OCI-LY1 (cell line): ENCODE measurements around the gene STAT5A.

Experiments
- H2AFZ ChIP-seq: fragments of 200-600 bp; sonication (generic), shearing (Covaris generic); 2 replicates; pipeline ENCODE4 v1.6.0; 2014; ENCODE audit warnings: antibody characterized with exemption, mild to moderate bottlenecking, low read length
- H3F3A ChIP-seq: fragments of 200-600 bp; sonication (generic), shearing (Covaris generic); 2 replicates; pipeline ENCODE4 v1.6.0; 2014; ENCODE audit warnings: mild to moderate bottlenecking, antibody characterized with exemption, low read length, moderate library complexity; ENCODE audit not compliant: insufficient read depth
- H3K27ac ChIP-seq: fragments of 200-600 bp; sonication (generic); 2 replicates; pipeline ENCODE4 v1.5.1; 2014; ENCODE audit warnings: low read length, mixed run types, mild to moderate bottlenecking, low read depth; ENCODE audit not compliant: poor library complexity, severe bottlenecking
- H3K27me3 ChIP-seq: fragments of 200-600 bp; sonication (generic); 2 replicates; pipeline ENCODE4 v1.6.0; 2014; ENCODE audit warnings: antibody characterized with exemption, mild to moderate bottlenecking, low read length, moderate library complexity; ENCODE audit not compliant: insufficient read depth
- H3K36me3 ChIP-seq: fragments of 200-600 bp; sonication (generic); 2 replicates; pipeline ENCODE4 v1.6.1; 2014; ENCODE audit warnings: mild to moderate bottlenecking, antibody characterized with exemption, low read length, moderate library complexity, mixed read lengths; ENCODE audit not compliant: insufficient read depth
- H3K4me1 ChIP-seq: fragments of 200-600 bp; sonication (generic); 2 replicates; pipeline ENCODE4 v1.5.1; 2014; ENCODE audit warnings: mild to moderate bottlenecking, low read length, moderate library complexity; ENCODE audit not compliant: insufficient read depth, severe bottlenecking
- H3K4me2 ChIP-seq: fragments of 200-600 bp; sonication (generic), shearing (Covaris generic); 2 replicates; pipeline ENCODE4 v1.6.1; 2014; ENCODE audit warnings: low read length
- H3K4me3 ChIP-seq: fragments of 200-600 bp; sonication (generic); 2 replicates; pipeline ENCODE4 v1.5.1; 2014; ENCODE audit warnings: low read length, low read depth, mild to moderate bottlenecking, mixed read lengths; ENCODE audit not compliant: poor library complexity, severe bottlenecking
- H3K79me2 ChIP-seq: fragments of 200-600 bp; shearing (Covaris generic); 2 replicates; pipeline ENCODE4 v1.6.1; 2016; ENCODE audit warnings: mixed run types, low read length, mixed read lengths; ENCODE audit not compliant: insufficient read depth
- H3K9ac ChIP-seq: fragments of 200-600 bp; sonication (generic), shearing (Covaris generic); 2 replicates; pipeline ENCODE4 v1.6.1; 2014; ENCODE audit warnings: mild to moderate bottlenecking, low read length, mixed read lengths
- H3K9me2 ChIP-seq: fragments of 200-600 bp; sonication (generic), shearing (Covaris generic); 2 replicates; pipeline ENCODE4 v1.6.1; 2014; ENCODE audit warnings: low read depth, mild to moderate bottlenecking, low read length, mixed read lengths
- H3K9me3 ChIP-seq: fragments of 200-600 bp; shearing (Covaris generic); 2 replicates; pipeline ENCODE4 v1.6.1; 2014; ENCODE audit warnings: low read length, mixed read lengths
- H4K20me1 ChIP-seq: fragments of 200-600 bp; sonication (generic), shearing (Covaris generic); 2 replicates; pipeline ENCODE4 v1.6.0; 2016; ENCODE audit warnings: mild to moderate bottlenecking, low read length; ENCODE audit not compliant: insufficient read depth
- EZH2 ChIP-seq: fragments of 200-600 bp; sonication (generic), shearing (Covaris generic); IDR thresholded peaks from 2 replicates; pipeline ENCODE4 v1.8.0; 2017; ENCODE audit warnings: borderline replicate concordance, mixed run types, mild to moderate bottlenecking, antibody characterized with exemption, low read length, moderate library complexity, mixed read lengths
- TF ChIP-seq, protein P1 (sequence below): fragments of 200-600 bp; sonication (generic), shearing (Covaris generic); IDR thresholded peaks from 2 replicates; pipeline ENCODE4 v1.5.1; 2017; ENCODE audit warnings: mild to moderate bottlenecking, antibody characterized with exemption, low read length, moderate library complexity, mixed read lengths

The STAT5A gene

DNA sequence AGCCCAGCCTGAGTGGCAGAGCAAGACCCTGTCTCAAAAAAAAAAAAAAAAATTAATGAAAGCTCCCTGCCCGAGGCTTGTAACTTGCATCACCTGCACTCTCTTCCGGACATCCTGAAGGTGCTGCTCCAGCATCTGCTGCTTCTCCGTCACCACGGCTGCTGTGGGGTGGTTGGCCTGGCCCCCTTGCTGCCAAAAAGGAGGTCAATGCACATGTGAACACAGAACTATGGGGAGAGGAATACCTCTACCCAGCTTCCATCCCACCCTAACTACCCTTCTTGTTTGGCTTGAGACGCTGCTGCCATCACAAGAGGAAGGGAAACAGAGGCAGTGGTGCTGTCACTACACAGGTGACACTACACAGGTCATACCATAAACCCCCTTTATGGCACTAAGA, 50.9 kb downstream of the STAT5A start:
- H3K4me1 ChIP-seq: peaks cover 5% of the 10 kb centered on the region
- no peak overlapping the region for H3K9ac ChIP-seq
- no peaks in the 10 kb centered on the region for H3K27me3 ChIP-seq
- no peak overlapping the region for H2AFZ ChIP-seq
- no peaks in the 10 kb centered on the region for H3K9me3 ChIP-seq
- H3K4me3 ChIP-seq: no peak overlapping the region
- H3K27ac ChIP-seq: no peak overlapping the region
- no peaks in the 10 kb centered on the region for H4K20me1 ChIP-seq
- H3K36me3 ChIP-seq: peaks cover 3% of the 10 kb centered on the region; the same call in 1 of the 2 replicates
- H3K79me2 ChIP-seq: no peaks in the 10 kb centered on the region
- H3K9me2 ChIP-seq: no peaks in the 10 kb centered on the region
- no peaks in the 10 kb centered on the region for H3F3A ChIP-seq
- TF ChIP-seq, protein P1, sequence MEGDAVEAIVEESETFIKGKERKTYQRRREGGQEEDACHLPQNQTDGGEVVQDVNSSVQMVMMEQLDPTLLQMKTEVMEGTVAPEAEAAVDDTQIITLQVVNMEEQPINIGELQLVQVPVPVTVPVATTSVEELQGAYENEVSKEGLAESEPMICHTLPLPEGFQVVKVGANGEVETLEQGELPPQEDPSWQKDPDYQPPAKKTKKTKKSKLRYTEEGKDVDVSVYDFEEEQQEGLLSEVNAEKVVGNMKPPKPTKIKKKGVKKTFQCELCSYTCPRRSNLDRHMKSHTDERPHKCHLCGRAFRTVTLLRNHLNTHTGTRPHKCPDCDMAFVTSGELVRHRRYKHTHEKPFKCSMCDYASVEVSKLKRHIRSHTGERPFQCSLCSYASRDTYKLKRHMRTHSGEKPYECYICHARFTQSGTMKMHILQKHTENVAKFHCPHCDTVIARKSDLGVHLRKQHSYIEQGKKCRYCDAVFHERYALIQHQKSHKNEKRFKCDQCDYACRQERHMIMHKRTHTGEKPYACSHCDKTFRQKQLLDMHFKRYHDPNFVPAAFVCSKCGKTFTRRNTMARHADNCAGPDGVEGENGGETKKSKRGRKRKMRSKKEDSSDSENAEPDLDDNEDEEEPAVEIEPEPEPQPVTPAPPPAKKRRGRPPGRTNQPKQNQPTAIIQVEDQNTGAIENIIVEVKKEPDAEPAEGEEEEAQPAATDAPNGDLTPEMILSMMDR: no peak
- no peak for TF ChIP-seq EZH2
- no peak overlapping the region for H3K4me2 ChIP-seq

DNA sequence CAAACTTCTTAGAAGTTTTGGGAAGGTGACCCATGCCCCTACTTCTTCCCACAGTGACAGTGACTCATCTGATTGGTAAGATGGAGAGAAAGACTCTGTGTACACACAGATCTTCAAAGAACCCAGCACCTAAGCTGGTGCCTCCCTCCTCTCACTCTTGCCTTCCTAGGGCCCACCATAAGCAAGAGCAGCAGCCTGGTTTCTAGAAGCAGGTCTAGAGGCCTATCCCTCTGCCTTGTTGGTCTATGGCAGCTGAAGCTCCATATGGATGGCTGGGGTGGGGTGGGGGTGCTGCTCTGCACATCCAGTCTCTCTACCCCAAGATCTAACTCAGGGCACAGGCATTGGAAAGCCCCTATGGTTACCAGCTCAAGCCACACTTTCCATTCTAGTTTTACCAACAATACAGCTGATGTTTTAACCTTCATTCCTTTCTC, 52.4 kb downstream of the STAT5A start:
- H3K4me3 ChIP-seq: no peak overlapping the region
- peaks cover 5% of the 10 kb centered on the region for H3K4me1 ChIP-seq
- H3K79me2 ChIP-seq: no peaks in the 10 kb centered on the region
- no peaks in the 10 kb centered on the region for H3K9me3 ChIP-seq
- H3K27me3 ChIP-seq: no peaks in the 10 kb centered on the region
- no peak overlapping the region for H3K27ac ChIP-seq
- no peaks in the 10 kb centered on the region for H3K9me2 ChIP-seq
- no peak overlapping the region for H2AFZ ChIP-seq
- no peaks in the 10 kb centered on the region for H4K20me1 ChIP-seq
- H3K36me3 ChIP-seq: peaks cover 3% of the 10 kb centered on the region; the same call in 1 of the 2 replicates
- no peaks in the 10 kb centered on the region for H3F3A ChIP-seq
- no peak overlapping the region for H3K4me2 ChIP-seq
- H3K9ac ChIP-seq: no peak overlapping the region
- TF ChIP-seq EZH2: no peak
- TF ChIP-seq, protein P1: no peak

DNA sequence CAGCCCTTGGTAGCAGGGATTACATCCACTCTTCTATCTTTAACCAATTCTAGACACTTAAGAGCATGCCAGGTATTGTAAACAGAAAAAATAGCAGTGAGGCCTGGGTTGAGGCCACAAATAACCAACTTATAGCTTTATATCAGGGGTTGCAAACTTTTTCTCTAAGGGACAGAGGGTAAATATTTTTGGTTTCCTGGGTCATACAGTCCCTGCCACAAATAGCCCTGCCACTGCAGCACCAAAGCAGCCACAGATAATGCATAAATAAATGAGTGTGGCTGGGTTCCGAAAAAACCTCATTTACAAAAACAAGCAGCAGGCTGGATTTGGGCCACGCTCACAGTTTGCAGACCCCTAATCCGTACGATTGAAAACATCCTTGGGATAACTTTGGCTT, 53.3 kb downstream of the STAT5A start:
- no peaks in the 10 kb centered on the region for H3F3A ChIP-seq
- H3K9me3 ChIP-seq: no peaks in the 10 kb centered on the region
- no peaks in the 10 kb centered on the region for H3K9me2 ChIP-seq
- H3K4me1 ChIP-seq: peaks cover 5% of the 10 kb centered on the region
- H3K36me3 ChIP-seq: peaks cover 3% of the 10 kb centered on the region; the same call in 1 of the 2 replicates
- no peak overlapping the region for H3K27ac ChIP-seq
- H3K27me3 ChIP-seq: no peaks in the 10 kb centered on the region
- no peaks in the 10 kb centered on the region for H4K20me1 ChIP-seq
- H3K9ac ChIP-seq: no peak overlapping the region
- H3K4me2 ChIP-seq: no peak overlapping the region
- TF ChIP-seq EZH2: no peak
- TF ChIP-seq, protein P1: no peak
- no peak overlapping the region for H3K4me3 ChIP-seq
- no peak overlapping the region for H2AFZ ChIP-seq
- no peaks in the 10 kb centered on the region for H3K79me2 ChIP-seq
